A673 (cell line): ENCODE measurements around the gene STPG4. TPM values are rescaled to one million over a fixed set of nuclear protein-coding genes. Genes with fewer than 3 reads are reported as not detected.

ENCODE experiments used
- BruUV-seq: library from RNA; stranded (reverse); fragments of 400-500 nt; replicated peaks from 2 replicates; lab custom pipeline; 2021; lab: Mats Ljungman, UMichigan
- CTCF ChIA-PET: fragments of 300-600 bp; sonication (Branson Sonifier 250); formaldehyde crosslinking; loops from one replicate; lab custom pipeline; 2022; ENCODE audit warnings: antibody characterized with exemption; lab: Charles Lee
- POLR2A ChIA-PET: fragments of 300-600 bp; sonication (Branson Sonifier 250); formaldehyde crosslinking; loops from one replicate; lab custom pipeline; 2022; ENCODE audit warnings: antibody characterized with exemption; ENCODE audit not compliant: low non-redundant PET; lab: Charles Lee
- DNase-seq: peaks from one replicate; pipeline ENCODE4 v3.0.0-alpha.2; 2015; ENCODE audit warnings: low spot score
- H3K27ac ChIP-seq: fragments of 200-600 bp; sonication (generic); 2 replicates; pipeline ENCODE4 v1.5.1; 2016; ENCODE audit warnings: mixed run types, low read depth, mild to moderate bottlenecking, mixed read lengths, antibody characterized with exemption, low read length; ENCODE audit not compliant: poor library complexity, severe bottlenecking
- H3K27me3 ChIP-seq: fragments of 200-600 bp; sonication (generic); replicated peaks from 2 replicates; pipeline ENCODE4 v1.6.1; 2017; ENCODE audit warnings: mixed run types, low read depth, mild to moderate bottlenecking, mixed read lengths, antibody characterized with exemption, low read length; ENCODE audit not compliant: insufficient read depth, poor library complexity
- H3K36me3 ChIP-seq: fragments of 200-600 bp; sonication (generic); 2 replicates; pipeline ENCODE4 v1.6.1; 2016; ENCODE audit warnings: mixed run types, mild to moderate bottlenecking, mixed read lengths, antibody characterized with exemption, low read length; ENCODE audit not compliant: insufficient read depth, poor library complexity, severe bottlenecking
- H3K4me1 ChIP-seq: fragments of 200-600 bp; sonication (generic); 2 replicates; pipeline ENCODE4 v1.6.1; 2017; ENCODE audit warnings: mixed run types, mild to moderate bottlenecking, mixed read lengths, antibody characterized with exemption, low read length; ENCODE audit not compliant: insufficient read depth, poor library complexity, severe bottlenecking
- H3K4me3 ChIP-seq: fragments of 200-600 bp; sonication (generic); 2 replicates; pipeline ENCODE4 v1.5.1; 2016; ENCODE audit warnings: low read depth, mixed run types, mild to moderate bottlenecking, mixed read lengths, low read length; ENCODE audit not compliant: poor library complexity, severe bottlenecking
- H3K9me3 ChIP-seq: fragments of 200-600 bp; sonication (generic); 2 replicates; pipeline ENCODE4 v1.6.1; 2016; ENCODE audit warnings: mixed run types, low read depth, mild to moderate bottlenecking, mixed read lengths, antibody characterized with exemption, low read length; ENCODE audit not compliant: poor library complexity, severe bottlenecking
- CTCF ChIP-seq: fragments of 300-800, 200-600 bp; sonication (generic); conservative IDR thresholded peaks from 2 replicates; pipeline ENCODE4 v1.5.1; 2017; ENCODE audit warnings: low read depth, mild to moderate bottlenecking, antibody characterized with exemption, low read length, moderate library complexity, mixed read lengths
- EZH2 ChIP-seq: fragments of 200-600 bp; sonication (generic); IDR thresholded peaks from 2 replicates; pipeline ENCODE4 v1.6.1; 2017; ENCODE audit warnings: borderline replicate concordance, low read depth, mild to moderate bottlenecking, mixed read lengths, antibody characterized with exemption, low read length; ENCODE audit not compliant: poor library complexity, severe bottlenecking
- intact Hi-C: fragments of 100-400 bp; cut with micrococcal nuclease; formaldehyde crosslinking; loops from one replicate; pipeline ENCODE4 v1.10.0; 2022; ENCODE audit not compliant: unreplicated experiment
- total RNA-seq: library from RNA; stranded (reverse); gene quantifications from 2 replicates; pipeline ENCODE4 v1.2.3, GENCODE V29; 2021

Gene STPG4
- total RNA-seq, 1 experiment from 2014 or later: 0.75 TPM

- intact Hi-C loops: no loop called here
- H3K36me3 ChIP-seq: no peaks in the 10 kb centered on the region
- peaks cover 30% of the 10 kb centered on the region for H3K4me1 ChIP-seq
- no peak for TF ChIP-seq CTCF
- ChIA-PET CTCF (no interaction called here), POLR2A (no interaction called here)
- DNase-seq: no peak
- H3K4me3 ChIP-seq: no peak overlapping the region
- H3K27ac ChIP-seq: no peak overlapping the region
- no peaks in the 10 kb centered on the region for H3K27me3 ChIP-seq
- BruUV-seq: no TSS peak
- H3K9me3 ChIP-seq: no peaks in the 10 kb centered on the region
Measured at GRCh38 chr2:47054036-47054555, 101.0 kb downstream of the STPG4 start.

GRCh38 chr2:47052847-47053246, 102.3 kb downstream of the STPG4 start:
- no peaks in the 10 kb centered on the region for H3K36me3 ChIP-seq
- CTCF ChIA-PET: no interaction called here
- TF ChIP-seq CTCF (no peak), EZH2 (no peak)
- POLR2A ChIA-PET: interaction anchor here (0.5 kb wide), 1 partner anchor 227 kb away, joined by 3 read pairs; no protein-coding TSS in a partner anchor
- no peaks in the 10 kb centered on the region for H3K9me3 ChIP-seq
- H3K27me3 ChIP-seq: no peaks in the 10 kb centered on the region
- no TSS peak for BruUV-seq
- DNase-seq: no peak
- intact Hi-C loops: no loop called here
- no peak overlapping the region for H3K4me3 ChIP-seq
- H3K27ac ChIP-seq: no peak overlapping the region
- H3K4me1 ChIP-seq: peaks cover 21% of the 10 kb centered on the region

- no TSS peak for BruUV-seq
- no peak for DNase-seq
- ChIA-PET CTCF (no interaction called here), POLR2A (no interaction called here)
- no peaks in the 10 kb centered on the region for H3K36me3 ChIP-seq
- peaks cover 8% of the 10 kb centered on the region for H3K4me1 ChIP-seq
- no peak overlapping the region for H3K27ac ChIP-seq
- H3K27me3 ChIP-seq: no peaks in the 10 kb centered on the region
- intact Hi-C loops: no loop called here
- TF ChIP-seq CTCF: no peak
- TF ChIP-seq EZH2: no peak
- H3K4me3 ChIP-seq: no peak overlapping the region
- H3K9me3 ChIP-seq: no peaks in the 10 kb centered on the region
Measured at GRCh38 chr2:47051562-47051961, 103.5 kb downstream of the STPG4 start.
